K562 (cell line): ENCODE results near the gene ZAP70. TPM values are rescaled to one million over a fixed set of nuclear protein-coding genes. Genes with fewer than 3 reads are reported as not detected.
A peak's percentile ranks its signal among the peaks of the same experiment; 100 is the strongest.

ENCODE experiments used
- ATAC-seq: fragments of 200-7000 bp; cut with Tn5 transposase; 3 replicates; pipeline ENCODE4 v1.9.1; 2020; ENCODE audit warnings: moderate library complexity
- BruUV-seq: library from RNA; stranded (reverse); fragments of 400-500 nt; replicated peaks from 2 replicates; lab custom pipeline; 2021; lab: Mats Ljungman, UMichigan
- CTCF ChIA-PET: fragments of 300-600 bp; formaldehyde crosslinking; extraction: SDS; loops from one replicate; lab custom pipeline; 2021; ENCODE audit warnings: low intra/inter-chr PET ratio; lab: Yijun Ruan, JAX
- POLR2A ChIA-PET: fragments of 300-600, 350-650 bp; sonication (Branson Sonifier 250); formaldehyde crosslinking; extraction: SDS; loops from one replicate; lab custom pipeline; 2021; ENCODE audit warnings: antibody characterized with exemption, inconsistent platforms; lab: Yijun Ruan, JAX
- DNase-seq, 4 experiments: peaks; one replicate each; pipeline versions ENCODE4 v3.0.0 to v3.0.0-alpha.2; 2011 to 2018; ENCODE audit warnings: low spot score in 3 of 4, mixed read lengths in 3 of 4; ENCODE audit errors: extremely low read depth in 1 of 4
- FAIRE-seq: peaks from 2 replicates; lab custom pipeline; 2011; peaks lifted over from hg19 to GRCh38; lab: Jason Lieb, UNC
- H2AFZ ChIP-seq: 2 replicates; pipeline ENCODE4 v1.6.0; 2011; ENCODE audit warnings: low read depth, low read length, control low read depth, inconsistent platforms
- H3K27ac ChIP-seq: fragments of 200-600 bp; 3 replicates; pipeline ENCODE4 v1.8.0; 2011; ENCODE audit warnings: low read depth, mild to moderate bottlenecking, control low read depth, inconsistent platforms, low read length, moderate library complexity, mixed read lengths; ENCODE audit errors: extremely low read depth
- H3K27me3 ChIP-seq, 2 experiments: fragments of 300-600 bp in 1 of 2; 2 replicates in 1 of 2; 3 replicates in 1 of 2; pipeline versions ENCODE4 v1.6.0 to v1.8.0; 2011; ENCODE audit warnings: inconsistent platforms in 2 of 2, low read length in 2 of 2, mild to moderate bottlenecking in 1 of 2, mixed read lengths in 1 of 2, moderate library complexity in 1 of 2; ENCODE audit not compliant: control insufficient read depth in 2 of 2, insufficient read depth in 2 of 2
- H3K36me3 ChIP-seq: fragments of 300-600 bp; 3 replicates; pipeline ENCODE4 v1.8.0; 2011; ENCODE audit warnings: mild to moderate bottlenecking, low read length, inconsistent platforms; ENCODE audit not compliant: control insufficient read depth, insufficient read depth
- H3K4me1 ChIP-seq, 2 experiments: fragments of 200-600 bp in 1 of 2; replicated peaks in 1 of 2; 2 replicates in 1 of 2; 3 replicates in 1 of 2; pipeline versions ENCODE4 v1.5.1 to v1.8.0; 2011; ENCODE audit warnings: inconsistent platforms in 2 of 2, low read length in 2 of 2, mild to moderate bottlenecking in 1 of 2, mixed read lengths in 1 of 2, moderate library complexity in 1 of 2; ENCODE audit not compliant: control insufficient read depth in 2 of 2, insufficient read depth in 2 of 2
- H3K4me2 ChIP-seq: 2 replicates; pipeline ENCODE4 v1.6.1; 2011; ENCODE audit warnings: low read length, control low read depth, inconsistent platforms, mixed read lengths; ENCODE audit not compliant: insufficient read depth
- H3K4me3 ChIP-seq: fragments of 200-600 bp; sonication (generic), shearing (Covaris generic); 2 replicates; pipeline ENCODE4 v1.5.1; 2016; ENCODE audit warnings: control low read depth, inconsistent platforms
- H3K79me2 ChIP-seq: fragments of 200-600 bp; 3 replicates; pipeline ENCODE4 v1.8.0; 2011; ENCODE audit warnings: low read length, inconsistent platforms; ENCODE audit not compliant: control insufficient read depth, insufficient read depth
- H3K9ac ChIP-seq, 2 experiments: 2 replicates each; pipeline versions ENCODE4 v1.6.0 to v1.6.1; 2011; ENCODE audit warnings: low read depth in 2 of 2, low read length in 2 of 2, control low read depth in 1 of 2, inconsistent platforms in 1 of 2, mild to moderate bottlenecking in 1 of 2, mixed read lengths in 1 of 2; ENCODE audit not compliant: insufficient read depth in 1 of 2
- H3K9me1 ChIP-seq: one replicate; pipeline ENCODE4 v1.6.0; 2011; ENCODE audit warnings: inconsistent platforms, mild to moderate bottlenecking, low read length, moderate library complexity; ENCODE audit not compliant: control insufficient read depth, insufficient read depth
- H3K9me3 ChIP-seq: replicated peaks from 2 replicates; pipeline ENCODE4 v1.5.1; 2011; ENCODE audit warnings: low read depth, low read length, inconsistent platforms; ENCODE audit not compliant: control insufficient read depth, insufficient read depth
- H4K20me1 ChIP-seq: replicated peaks from 2 replicates; pipeline ENCODE4 v1.6.1; 2011; ENCODE audit warnings: low read length, inconsistent platforms, mixed read lengths; ENCODE audit not compliant: control insufficient read depth, insufficient read depth
- CBFA2T3 ChIP-seq: fragments of 450-650 bp; IDR thresholded peaks from 2 replicates; pipeline ENCODE4 v1.6.1; 2017
- CHD2 ChIP-seq: IDR thresholded peaks from 2 replicates; pipeline ENCODE4 v1.6.1; 2011; ENCODE audit warnings: low read depth, low read length
- HCFC1 ChIP-seq: IDR thresholded peaks from 2 replicates; pipeline ENCODE4 v1.6.1; 2012; ENCODE audit warnings: low read depth, low read length, improper control_type of control experiment
- HDGF ChIP-seq: fragments of 450-650 bp; IDR thresholded peaks from 2 replicates; pipeline ENCODE4 v1.6.1; 2016
- HOXB6 ChIP-seq: fragments of 250-450 bp; sonication (Bioruptor Pico); IDR thresholded peaks from 2 replicates; pipeline ENCODE4 v1.5.1; 2022; ENCODE audit warnings: mild to moderate bottlenecking, borderline replicate concordance
- MCM7 ChIP-seq, 2 experiments: fragments of 450-650 bp; IDR thresholded peaks; 2 replicates each; pipeline ENCODE4 v1.6.1; 2016 to 2018
- MIER1 ChIP-seq: fragments of 450-650 bp; IDR thresholded peaks from 2 replicates; pipeline ENCODE4 v1.6.1; 2016; ENCODE audit warnings: antibody characterized with exemption, mild to moderate bottlenecking, low read depth
- YY1 ChIP-seq, 3 experiments: IDR thresholded peaks; 2 replicates each; pipeline ENCODE4 v1.6.1; 2011; ENCODE audit warnings: low read length in 2 of 3, mild to moderate bottlenecking in 2 of 3, moderate library complexity in 2 of 3, borderline replicate concordance in 1 of 3, control low read depth in 1 of 3, low read depth in 1 of 3; ENCODE audit not compliant: insufficient read depth in 3 of 3, insufficient replicate concordance in 2 of 3, control insufficient read depth in 1 of 3, insufficient read length in 1 of 3; ENCODE audit errors: extremely low read depth in 1 of 3
- ZNF717 ChIP-seq: fragments of 250-450 bp; sonication (Bioruptor Pico); IDR thresholded peaks from 2 replicates; pipeline ENCODE4 v1.5.0; 2021
- WGBS: fragments of 100-300 bp; shearing (Covaris generic); methylation state at CpG from one replicate; pipeline ENCODE4 v1.1.6; 2016; ENCODE audit warnings: low coverage, mixed read lengths; ENCODE audit not compliant: insufficient coverage; ENCODE audit errors: missing lambda C conversion rate; 5-methylcytosine and 5-hydroxymethylcytosine counted together
- in situ Hi-C: fragments of 300-500 bp; cut with MboI; formaldehyde crosslinking; loops from 4 replicates; pipeline ENCODE4 v1.15.0; 2018; ENCODE audit warnings: inconsistent platforms, mixed read lengths
- intact Hi-C: fragments of 100-400 bp; cut with micrococcal nuclease; formaldehyde crosslinking; loops from 2 replicates; pipeline ENCODE4 v1.14.2; 2022
- polyA plus RNA-seq, 8 experiments: library from polyadenylated mRNA; depleted of rRNA in 4 of 8; stranded (reverse) in 5 of 8; unstranded in 3 of 8; fragments of >200 nt; fragmentation: Nextera tagmentation in 2 of 8; fragmentation: Illumina TruSeq in 1 of 8; extraction: Ambion mirVana in 2 of 8; extraction: Trizol in 1 of 8; gene quantifications; 2 replicates each; pipeline versions ENCODE4 v1.2.1 to v1.2.3, GENCODE V29; 2011 to 2014; ENCODE audit warnings: inconsistent platforms in 1 of 8, missing spikeins in 1 of 8
- total RNA-seq, 7 experiments: library from RNA; depleted of rRNA in 6 of 7; stranded (reverse); fragments of >200 nt in 6 of 7; fragmentation: Illumina TruSeq in 2 of 7; extraction: Trizol in 2 of 7; gene quantifications; 2 replicates each; pipeline versions ENCODE4 v1.2.1 to v1.2.3, GENCODE V29; 2011 to 2021; ENCODE audit warnings: low replicate concordance in 1 of 7
- TF ChIP-seq, protein P1 (sequence below): fragments of 250-450 bp; sonication (Bioruptor Pico); IDR thresholded peaks from 2 replicates; pipeline ENCODE4 v1.8.0; 2022; ENCODE audit warnings: moderate library complexity, mild to moderate bottlenecking, inconsistent platforms

Gene ZAP70
- total and polyA plus RNA-seq, 9 of the 15 experiments (the other 6 are each of a cell fraction or from before 2014, with no cell fraction given), result 0.06 to 0.80 (median 0.21) TPM; not detected in 1

DNA sequence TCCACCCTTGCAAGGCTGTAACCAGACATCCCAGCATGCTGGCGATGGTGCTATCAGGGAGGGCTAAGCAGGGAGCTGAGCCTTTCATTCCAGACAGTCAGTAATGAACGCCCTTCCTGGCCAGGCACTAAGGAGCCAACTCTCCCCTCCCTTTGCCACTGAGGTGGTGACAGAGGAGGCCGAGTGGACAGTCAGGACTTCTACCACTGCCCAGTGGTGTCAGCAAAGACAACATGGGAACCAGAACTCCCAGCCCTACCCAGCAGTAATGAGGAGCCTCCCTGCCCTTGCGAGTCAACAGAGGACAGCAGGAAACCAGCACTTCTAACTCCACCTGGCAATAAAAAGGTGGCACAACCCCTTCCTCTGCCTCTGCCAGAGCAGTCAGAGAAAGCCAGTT is 68.6 kb downstream of the ZAP70 start:
- Histone ChIP-seq H3K9ac (no peak overlapping the region), H3K27ac (no peak overlapping the region), H3K4me2 (no peak overlapping the region), H3K9me3 (no peaks in the 10 kb centered on the region), H2AFZ (no peak overlapping the region), H3K79me2 (no peaks in the 10 kb centered on the region), H3K4me3 (no peak overlapping the region), H4K20me1 (no peaks in the 10 kb centered on the region; the same call in 1 of the 2 replicates), H3K36me3 (peaks cover 3% of the 10 kb centered on the region; the same call in 2 of the 3 replicates), H3K9me1 (no peaks in the 10 kb centered on the region), H3K27me3 (no peaks in the 10 kb centered on the region), H3K4me1 (peaks cover 0 to 3% of the 10 kb centered on the region in 2 experiments; a peak in 2 of 5 replicates)
- DNase-seq (no peak), FAIRE-seq (no peak), ATAC-seq (no peak)
- WGBS, result 65% methylated on average over 4 of the region's 4 CpGs
- BruUV-seq, result no TSS peak
- ChIA-PET POLR2A (interaction anchor here (0.7 kb wide), 1 partner anchor 118 kb away, joined by 3 read pairs; no protein-coding TSS in a partner anchor), CTCF (no interaction called here)
- intact Hi-C loops, result no loop called here
- no peak for TF ChIP-seq MCM7 (IDR thresholded peaks at IDR 0.05)
- in situ Hi-C loops, result no loop called here

DNA sequence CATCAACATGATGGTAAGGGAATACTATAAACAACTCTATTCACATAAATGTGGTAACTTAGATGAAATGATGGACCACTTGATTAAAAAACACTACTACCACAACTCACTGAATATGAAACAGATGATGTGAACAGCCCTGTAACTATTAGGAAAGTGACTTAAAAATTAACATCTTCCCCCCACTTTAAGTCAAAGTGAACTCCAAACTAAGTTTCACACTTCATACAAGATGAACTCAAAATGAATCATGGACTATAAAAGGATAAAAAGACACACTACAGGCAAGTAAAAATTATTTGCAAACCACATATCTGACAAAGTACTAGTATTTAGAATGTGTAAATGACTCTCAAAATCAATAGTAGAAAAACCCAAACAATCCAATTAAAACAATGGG is 71.6 kb downstream of the ZAP70 start:
- H3K9me3 ChIP-seq, result no peaks in the 10 kb centered on the region
- ChIA-PET CTCF (no interaction called here), POLR2A (no interaction called here)
- BruUV-seq, result no TSS peak
- H3K4me1 ChIP-seq, result no peaks in the 10 kb centered on the region
- no peak overlapping the region for H3K9ac ChIP-seq
- no peak overlapping the region for H3K4me3 ChIP-seq
- H2AFZ ChIP-seq, result no peak overlapping the region
- no peak overlapping the region for H3K4me2 ChIP-seq
- intact Hi-C loops, result no loop called here
- H3K27me3 ChIP-seq, result no peaks in the 10 kb centered on the region
- H3K79me2 ChIP-seq, result no peaks in the 10 kb centered on the region
- ATAC-seq, result no peak
- no peak overlapping the region for H3K27ac ChIP-seq
- peak; percentile 11 for FAIRE-seq
- in situ Hi-C loops, result no loop called here
- peaks cover 6% of the 10 kb centered on the region for H3K36me3 ChIP-seq
- H3K9me1 ChIP-seq, result no peaks in the 10 kb centered on the region
- DNase-seq, result no peak
- H4K20me1 ChIP-seq, result no peaks in the 10 kb centered on the region; the same call in 1 of the 2 replicates
- TF ChIP-seq HCFC1 (no peak), CHD2 (no peak), ZNF717 (CRISPR knock-in tag) (no peak), MIER1 (no peak), CBFA2T3 (no peak), YY1 (IDR thresholded peaks at IDR 0.05; ENCODE audit: borderline replicate concordance in 1 of 3, control insufficient read depth in 1 of 3, extremely low read depth in 1 of 3, insufficient read depth in 3 of 3, insufficient read length in 1 of 3, insufficient replicate concordance in 2 of 3, low read depth in 1 of 3, low read length in 2 of 3) (no peak), HDGF (no peak), HOXB6 (no peak)
- TF ChIP-seq, protein P1, sequence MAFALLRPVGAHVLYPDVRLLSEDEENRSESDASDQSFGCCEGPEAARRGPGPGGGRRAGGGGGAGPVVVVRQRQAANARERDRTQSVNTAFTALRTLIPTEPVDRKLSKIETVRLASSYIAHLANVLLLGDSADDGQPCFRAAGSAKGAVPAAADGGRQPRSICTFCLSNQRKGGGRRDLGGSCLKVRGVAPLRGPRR (CRISPR knock-in tag), result no peak
